Astrocyte (in vitro differentiated cells and primary cell): ENCODE data around the gene QARS1.

Experiments
- CTCF ChIP-seq: IDR thresholded peaks from 2 replicates; pipeline ENCODE4 v1.5.1; 2011; ENCODE audit warnings: low read depth, mild to moderate bottlenecking, inconsistent platforms, low read length, moderate library complexity; ENCODE audit not compliant: insufficient read depth
- EZH2 ChIP-seq: IDR thresholded peaks from 2 replicates; pipeline ENCODE4 v1.6.1; 2012; ENCODE audit warnings: mild to moderate bottlenecking, low read length, inconsistent platforms; ENCODE audit not compliant: insufficient read depth

- no peak for TF ChIP-seq EZH2
- TF ChIP-seq CTCF: no peak
These were observed 4.4 kb downstream of the QARS1 start for GRCh38 chr3:49100046-49100615.
